Measurements from ENCODE around the gene DPM3. TPM values are rescaled to one million over a fixed set of nuclear protein-coding genes. Genes with fewer than 3 reads are reported as not detected.

The DPM3 gene
- total RNA-seq, 3 donors from 2014 or later: 53.7 to 69.4 (median 68.2) TPM

DNA sequence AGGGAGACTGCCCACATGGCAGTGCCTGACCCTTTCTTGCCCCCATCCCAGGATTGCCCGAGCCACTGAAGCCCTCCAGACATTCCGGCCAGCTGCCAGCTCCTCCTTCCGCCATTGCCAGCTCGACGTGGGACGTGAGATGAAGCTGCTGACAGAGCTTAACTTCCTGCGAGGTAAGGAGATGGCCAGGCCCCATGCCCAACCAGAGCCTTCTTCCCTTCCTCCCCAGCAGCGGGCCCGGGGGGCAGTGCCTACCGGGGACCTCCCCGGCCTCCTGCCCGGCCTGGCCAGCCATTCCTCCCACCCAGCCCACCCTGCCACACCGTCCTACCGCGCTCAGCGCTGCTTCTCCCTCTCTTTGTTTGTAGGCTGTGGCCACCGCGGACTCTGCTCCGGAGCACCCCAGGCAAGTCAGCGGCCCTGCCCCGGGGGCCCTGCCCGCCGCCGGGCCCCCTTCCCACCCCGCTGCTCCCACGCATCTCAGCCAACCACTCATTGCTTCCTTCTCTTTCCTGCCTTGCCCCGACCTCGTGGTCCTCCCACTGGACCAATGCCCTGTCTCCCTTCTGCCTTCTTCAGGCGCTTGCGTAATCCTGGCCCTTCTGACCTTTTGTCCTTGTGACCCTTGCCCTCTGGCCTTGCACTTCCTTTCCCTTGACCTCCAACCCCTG lies 38.2 kb upstream of the DPM3 start:
- Histone ChIP-seq H3K4me1 (peaks cover 0 to 13% of the 10 kb centered on the region in 2 donors), H3K36me3 (no peaks in the 10 kb centered on the region), H3K4me3 (peak overlapping the region; percentile 11 to 33 (median 13)), H3K27me3 (no peaks in the 10 kb centered on the region), H3K27ac (peak overlapping the region; percentile 85 to 94), H3K9me3 (no peaks in the 10 kb centered on the region)
- intact Hi-C loops (cut with DNase I; ENCODE audit: low total_unique reads): no loop called here
- TF ChIP-seq POLR2AphosphoS5 (IDR thresholded peaks at IDR 0.05) (peak in 1 of 3 donors; percentile 15), CTCF (IDR thresholded peaks at IDR 0.05) (no peak)
- peak in 1 of 2 donors; percentile 50 for DNase-seq (ENCODE audit: low spot score in 2 of 2)

GRCh38 chr1:155177918-155178281 lies 37.6 kb upstream of the DPM3 start:
- peak overlapping the region in 1 of 3 donors; percentile 8 for H3K4me3 ChIP-seq
- H3K27me3 ChIP-seq: no peaks in the 10 kb centered on the region
- H3K4me1 ChIP-seq: peaks cover 0 to 13% of the 10 kb centered on the region in 2 donors
- no peaks in the 10 kb centered on the region for H3K36me3 ChIP-seq
- DNase-seq (ENCODE audit: low spot score in 2 of 2): peak in 1 of 2 donors; percentile 50
- no peaks in the 10 kb centered on the region for H3K9me3 ChIP-seq
- intact Hi-C loops (cut with DNase I; ENCODE audit: low total_unique reads): no loop called here
- peak overlapping the region; percentile 85 to 94 for H3K27ac ChIP-seq
- TF ChIP-seq POLR2AphosphoS5 (IDR thresholded peaks at IDR 0.05) (no peak), POLR2A (IDR thresholded peaks at IDR 0.05) (no peak), CTCF (IDR thresholded peaks at IDR 0.05) (no peak)

GRCh38 chr1:155177192-155177917 lies 37.0 kb upstream of the DPM3 start:
- H3K36me3 ChIP-seq: no peaks in the 10 kb centered on the region
- TF ChIP-seq CTCF (IDR thresholded peaks at IDR 0.05): no peak
- peak in 1 of 3 donors; percentile 34 for TF ChIP-seq POLR2AphosphoS5 (IDR thresholded peaks at IDR 0.05)
- no peak for TF ChIP-seq POLR2A (IDR thresholded peaks at IDR 0.05)
- no peaks in the 10 kb centered on the region for H3K9me3 ChIP-seq
- DNase-seq (ENCODE audit: low spot score in 2 of 2): peak; percentile 84 to 87
- peak overlapping the region in 1 of 3 donors; percentile 26 for H3K4me3 ChIP-seq
- no peaks in the 10 kb centered on the region for H3K27me3 ChIP-seq
- intact Hi-C loops (cut with DNase I; ENCODE audit: low total_unique reads): no loop called here
- H3K4me1 ChIP-seq: peaks cover 0 to 14% of the 10 kb centered on the region in 2 donors
- peak overlapping the region; percentile 85 to 94 for H3K27ac ChIP-seq

DNA sequence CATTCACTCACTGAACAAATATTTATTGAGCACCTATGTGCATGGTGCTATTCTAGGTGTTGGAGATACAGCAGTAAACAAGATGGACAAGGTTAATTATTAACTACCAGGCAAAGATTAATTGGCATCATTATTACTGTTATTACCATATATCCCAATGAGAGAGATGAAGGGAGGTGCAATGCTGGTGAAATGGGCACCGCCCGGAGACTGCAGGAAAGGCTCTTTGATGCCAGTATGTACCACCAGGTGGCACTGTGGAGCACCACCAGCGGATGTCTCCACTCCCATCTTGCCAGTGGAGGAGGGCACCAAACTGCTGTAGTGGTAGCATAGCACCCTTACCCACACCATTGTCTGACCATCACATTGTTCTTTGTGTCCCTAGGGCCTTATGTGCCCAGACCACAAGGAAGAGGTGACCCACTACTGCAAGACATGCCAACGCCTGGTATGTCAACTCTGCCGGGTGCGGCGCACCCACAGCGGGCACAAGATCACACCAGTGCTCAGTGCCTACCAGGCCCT lies 36.3 kb upstream of the DPM3 start:
- TF ChIP-seq CTCF (IDR thresholded peaks at IDR 0.05): peak; percentile 93 to 97 (median 94)
- TF ChIP-seq POLR2AphosphoS5 (IDR thresholded peaks at IDR 0.05): peak in 1 of 3 donors; percentile 32
- TF ChIP-seq POLR2A (IDR thresholded peaks at IDR 0.05): no peak
- DNase-seq (ENCODE audit: low spot score in 2 of 2): peak; percentile 78 to 91
- peaks cover 0 to 16% of the 10 kb centered on the region in 2 donors for H3K4me1 ChIP-seq
- no peaks in the 10 kb centered on the region for H3K36me3 ChIP-seq
- H3K27ac ChIP-seq: peak overlapping the region; percentile 85 to 94
- no peaks in the 10 kb centered on the region for H3K27me3 ChIP-seq
- H3K9me3 ChIP-seq: no peaks in the 10 kb centered on the region
- peak overlapping the region in 1 of 3 donors; percentile 26 for H3K4me3 ChIP-seq
- intact Hi-C loops (cut with DNase I; ENCODE audit: low total_unique reads): no loop called here

- DNase-seq (ENCODE audit: low spot score in 2 of 2): peak in 1 of 2 donors; percentile 51
- intact Hi-C loops (cut with DNase I; ENCODE audit: low total_unique reads): no loop called here
- peak overlapping the region in 1 of 2 donors; percentile 85 for H3K27ac ChIP-seq
- TF ChIP-seq POLR2AphosphoS5 (IDR thresholded peaks at IDR 0.05) (no peak), POLR2A (IDR thresholded peaks at IDR 0.05) (no peak), CTCF (IDR thresholded peaks at IDR 0.05) (no peak)
- H3K4me1 ChIP-seq: peaks cover 0 to 16% of the 10 kb centered on the region in 2 donors
- H3K27me3 ChIP-seq: no peaks in the 10 kb centered on the region
- H3K9me3 ChIP-seq: no peaks in the 10 kb centered on the region
- H3K4me3 ChIP-seq: no peak overlapping the region
- no peaks in the 10 kb centered on the region for H3K36me3 ChIP-seq
These were observed 35.6 kb upstream of the DPM3 start for GRCh38 chr1:155175927-155176371.

Data from breast epithelium (tissue), 4 donors.